HG02763 (cell line): ENCODE results near the gene TSR1.

Source experiments
- ATAC-seq: cut with Tn5 transposase; IDR thresholded peaks from one replicate; pipeline ENCODE4 v1.9.1; 2021; ENCODE audit warnings: mild to moderate bottlenecking, moderate library complexity; ENCODE audit not compliant: unreplicated experiment

Gene TSR1

GRCh38 chr17:2336215-2336851 lies at the start of gene TSR1:
TSR1 (minus strand) TSS chr17:2336457; CDS start chr17:2336427, 30 bp downstream.
- peak; percentile 65 for ATAC-seq

GRCh38 chr17:2385240-2386210 lies 49.3 kb upstream of the TSR1 start:
- no peak for ATAC-seq

- no peak for ATAC-seq
Observed at GRCh38 chr17:2384439-2385127, 48.3 kb upstream of the TSR1 start.

- no peak for ATAC-seq
Observed at GRCh38 chr17:2383628-2384167, 47.4 kb upstream of the TSR1 start.

DNA sequence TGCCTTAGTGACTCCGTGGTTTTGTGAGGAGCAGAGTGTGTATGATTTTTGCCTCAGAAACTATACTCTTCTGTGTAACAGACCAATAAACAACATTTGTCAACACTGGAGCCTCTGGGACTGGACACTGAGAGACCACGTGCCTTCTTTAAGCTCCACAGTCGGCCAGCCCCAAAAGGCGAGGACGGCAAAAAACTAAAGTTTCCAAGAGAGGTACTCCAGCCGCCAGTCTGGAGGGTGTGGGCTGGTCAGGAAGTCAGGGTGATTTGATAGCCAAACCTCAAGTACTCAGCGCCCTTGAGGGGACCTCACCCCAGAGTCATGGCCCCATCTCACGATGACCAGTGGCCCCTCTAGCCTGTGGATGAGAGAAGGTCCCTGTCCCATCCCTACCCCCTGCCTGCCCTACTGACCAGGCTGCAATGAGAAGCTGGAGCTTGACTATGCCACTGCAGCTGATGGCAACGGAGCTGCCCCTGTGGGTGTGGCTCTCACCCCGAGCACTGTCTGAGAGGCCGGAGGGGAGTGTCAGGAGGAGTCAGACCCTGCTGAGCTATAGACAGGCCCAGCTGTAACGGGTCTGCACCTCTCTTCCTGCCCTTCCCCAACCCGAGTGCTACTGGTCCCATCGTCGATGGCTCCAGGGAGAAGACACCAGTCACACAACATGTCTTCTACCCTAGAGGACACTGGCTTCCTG lies 44.8 kb upstream of the TSR1 start:
- no peak for ATAC-seq

DNA sequence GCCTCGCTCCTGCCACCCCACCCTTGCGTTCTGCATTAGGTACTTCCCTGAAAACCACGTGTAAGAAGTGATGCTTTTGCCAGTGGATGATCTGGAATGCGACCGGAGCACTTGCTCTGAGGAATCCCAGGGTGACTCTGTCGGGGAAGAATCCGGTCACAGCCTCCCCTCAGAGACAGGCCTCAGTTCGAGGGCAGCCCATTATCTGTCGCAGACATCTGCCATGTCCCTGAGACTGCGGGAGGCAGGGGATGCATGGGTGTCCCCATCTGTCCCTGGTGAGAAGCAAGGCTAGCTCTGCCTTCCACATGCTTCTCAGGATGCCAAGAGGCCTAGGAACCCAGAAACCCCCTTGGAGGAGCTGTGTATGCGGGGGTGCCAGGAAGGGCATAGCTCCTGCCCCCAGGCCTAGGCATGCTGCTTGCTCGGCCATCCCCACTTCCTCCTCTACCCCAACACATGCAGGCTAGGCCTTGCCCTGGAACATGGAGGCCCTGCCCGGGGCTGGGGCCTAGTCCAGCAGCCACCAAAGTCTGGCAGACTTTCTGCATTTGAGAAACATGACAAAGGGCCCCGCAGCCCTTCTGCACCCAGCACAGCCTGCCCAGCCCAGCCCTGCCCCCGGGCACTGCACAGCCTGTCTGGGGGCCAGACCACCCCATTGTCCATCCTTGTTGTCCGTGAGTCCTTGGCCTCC lies 44.1 kb upstream of the TSR1 start:
- ATAC-seq: no peak

DNA sequence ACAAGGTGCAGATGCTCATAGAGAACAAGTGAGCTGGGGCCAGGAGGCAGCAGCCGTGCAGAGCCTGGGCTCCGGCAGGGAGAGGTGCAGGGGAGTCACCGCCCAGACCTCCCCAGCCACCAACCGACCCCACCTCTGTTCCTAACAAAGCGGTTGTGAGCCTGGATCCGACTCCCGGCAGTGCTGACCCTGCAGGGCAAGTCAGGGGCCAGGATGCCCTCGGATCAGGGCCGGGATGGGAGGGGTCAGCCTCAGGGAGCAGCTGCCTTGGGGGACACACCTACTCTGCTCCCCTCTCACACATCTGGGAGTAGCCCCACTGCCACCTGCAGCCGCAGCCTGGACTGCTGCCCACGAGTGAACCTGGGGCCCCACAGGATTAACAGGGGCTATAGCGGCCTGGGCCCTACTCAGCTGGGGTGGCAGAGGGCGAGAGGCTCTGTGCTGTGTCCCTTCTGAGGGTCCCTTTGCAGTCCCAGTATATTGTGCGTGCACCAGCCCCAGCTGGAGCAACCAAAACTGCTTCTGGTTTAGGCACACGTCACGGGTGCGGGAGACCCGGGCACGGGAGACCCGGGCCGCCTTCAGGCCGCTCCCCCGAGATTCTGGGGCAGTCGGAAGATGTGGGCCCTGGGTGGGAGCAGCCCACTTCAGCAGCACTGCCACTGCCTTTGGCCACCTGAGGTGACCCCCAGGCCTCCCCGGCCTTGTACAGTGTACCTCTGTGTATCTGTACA lies 43.4 kb upstream of the TSR1 start:
- ATAC-seq: no peak

DNA sequence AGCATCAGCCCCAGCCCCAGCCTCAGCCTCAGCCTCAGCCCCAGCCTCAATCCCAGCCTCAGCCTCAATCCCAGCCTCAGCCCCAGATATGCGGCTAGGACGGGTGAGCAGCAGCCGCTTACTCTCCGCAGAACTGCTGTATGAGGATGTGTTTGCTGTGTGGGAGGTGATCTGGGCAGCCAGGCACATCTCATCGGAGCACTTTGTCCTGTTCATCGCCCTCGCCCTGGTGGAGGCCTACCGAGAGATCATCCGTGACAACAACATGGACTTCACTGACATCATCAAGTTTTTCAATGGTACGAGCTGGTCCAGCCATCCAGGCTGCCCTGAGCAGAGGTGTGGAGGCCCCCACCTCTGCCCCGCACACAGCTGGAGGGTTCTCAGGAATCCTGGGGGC lies 42.6 kb upstream of the TSR1 start:
- ATAC-seq: no peak

DNA sequence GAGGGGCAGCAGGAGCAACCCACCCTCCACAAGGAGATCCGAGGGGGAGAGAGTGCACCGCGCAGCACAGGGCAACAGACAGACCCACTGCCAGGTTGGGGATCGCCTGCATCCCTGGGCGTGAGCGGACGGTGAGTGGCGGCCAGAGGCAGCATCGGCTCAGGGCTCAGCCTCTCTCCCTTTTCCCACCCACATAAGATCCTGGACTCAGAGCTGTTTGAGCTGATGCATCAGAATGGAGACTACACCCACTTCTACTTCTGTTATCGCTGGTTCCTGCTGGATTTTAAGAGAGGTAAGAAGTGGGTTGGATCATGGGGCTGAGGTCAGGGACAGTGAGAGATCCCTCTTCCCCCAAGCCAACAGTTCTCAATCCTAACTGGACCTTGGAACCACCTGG lies 41.4 kb upstream of the TSR1 start:
- ATAC-seq: no peak

GRCh38 chr17:2376107-2376506 lies 39.9 kb upstream of the TSR1 start:
- no peak for ATAC-seq

GRCh38 chr17:2375406-2375805 lies 39.1 kb upstream of the TSR1 start:
- no peak for ATAC-seq

DNA sequence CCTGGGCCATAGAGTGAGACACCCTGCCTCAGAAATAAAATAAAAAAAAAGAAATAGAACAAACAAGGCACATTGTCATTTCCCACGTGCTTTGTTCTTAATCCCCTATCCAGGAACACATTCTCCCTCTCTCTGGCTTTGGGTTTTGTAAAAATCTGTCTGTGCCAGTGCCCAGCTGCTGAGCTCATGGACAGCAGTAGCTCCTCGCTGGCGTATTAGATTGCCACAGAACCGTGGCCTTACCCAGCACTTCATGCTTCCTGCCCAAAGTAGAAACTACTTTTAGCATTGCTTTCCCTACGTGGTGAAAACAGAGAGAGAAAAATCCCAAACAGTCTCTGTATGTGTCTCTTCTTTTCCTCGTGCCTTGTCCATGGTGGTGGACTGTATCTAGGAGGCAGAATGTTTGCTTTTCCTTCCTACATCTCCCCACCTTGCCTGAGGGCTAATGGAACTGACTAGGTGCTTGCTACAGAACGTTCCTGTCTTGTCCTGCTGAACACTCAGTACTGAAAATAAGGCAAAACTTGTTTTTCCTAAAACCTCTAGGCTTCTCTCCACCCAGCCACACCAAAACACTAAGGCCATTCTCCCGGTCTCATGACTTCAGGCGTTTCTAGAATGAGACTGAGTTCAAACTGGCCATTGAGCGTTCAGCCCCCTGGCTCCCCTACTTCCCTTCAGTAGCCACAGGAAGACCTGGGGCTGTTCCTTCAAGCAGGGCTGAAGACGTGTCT lies 38.5 kb upstream of the TSR1 start:
- ATAC-seq: no peak

- no peak for ATAC-seq
Observed at GRCh38 chr17:2373179-2373578, 36.9 kb upstream of the TSR1 start.

DNA sequence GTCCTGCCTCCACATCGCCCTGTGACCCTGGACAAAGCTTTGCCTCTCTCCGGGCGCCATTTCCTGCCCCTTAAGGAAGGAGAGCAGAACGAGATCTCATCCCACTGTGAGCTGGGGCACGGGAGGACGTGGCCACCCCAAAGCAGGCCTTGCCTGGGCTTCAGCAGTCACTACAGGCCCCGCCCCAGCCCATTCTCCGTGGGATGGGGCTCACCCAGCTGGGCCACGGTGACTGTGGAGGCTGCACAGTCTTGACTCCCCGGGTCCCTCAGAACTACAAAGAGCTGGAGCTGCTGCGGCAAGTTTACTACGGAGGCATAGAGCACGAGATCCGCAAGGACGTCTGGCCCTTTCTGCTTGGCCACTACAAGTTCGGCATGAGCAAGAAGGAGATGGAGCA lies 36.4 kb upstream of the TSR1 start:
- no peak for ATAC-seq

DNA sequence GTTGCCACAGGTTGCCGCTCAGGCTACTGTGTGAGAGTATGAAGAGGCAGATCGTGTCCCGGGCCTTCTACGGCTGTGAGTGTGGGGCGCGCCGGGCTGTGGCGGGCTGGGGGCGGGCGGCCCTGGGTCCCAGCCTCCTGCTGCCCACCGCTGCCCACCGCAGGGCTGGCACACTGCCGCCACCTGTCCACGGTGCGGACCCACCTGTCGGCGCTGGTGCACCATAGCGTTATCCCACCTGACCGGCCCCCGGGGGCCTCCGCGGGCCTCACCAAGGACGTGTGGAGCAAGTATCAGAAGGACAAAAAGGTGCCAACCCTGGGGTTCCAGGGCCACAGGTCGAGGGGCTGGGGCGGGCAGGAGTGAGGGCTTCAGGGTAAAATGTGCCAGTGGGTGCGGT lies 35.9 kb upstream of the TSR1 start:
- no peak for ATAC-seq

DNA sequence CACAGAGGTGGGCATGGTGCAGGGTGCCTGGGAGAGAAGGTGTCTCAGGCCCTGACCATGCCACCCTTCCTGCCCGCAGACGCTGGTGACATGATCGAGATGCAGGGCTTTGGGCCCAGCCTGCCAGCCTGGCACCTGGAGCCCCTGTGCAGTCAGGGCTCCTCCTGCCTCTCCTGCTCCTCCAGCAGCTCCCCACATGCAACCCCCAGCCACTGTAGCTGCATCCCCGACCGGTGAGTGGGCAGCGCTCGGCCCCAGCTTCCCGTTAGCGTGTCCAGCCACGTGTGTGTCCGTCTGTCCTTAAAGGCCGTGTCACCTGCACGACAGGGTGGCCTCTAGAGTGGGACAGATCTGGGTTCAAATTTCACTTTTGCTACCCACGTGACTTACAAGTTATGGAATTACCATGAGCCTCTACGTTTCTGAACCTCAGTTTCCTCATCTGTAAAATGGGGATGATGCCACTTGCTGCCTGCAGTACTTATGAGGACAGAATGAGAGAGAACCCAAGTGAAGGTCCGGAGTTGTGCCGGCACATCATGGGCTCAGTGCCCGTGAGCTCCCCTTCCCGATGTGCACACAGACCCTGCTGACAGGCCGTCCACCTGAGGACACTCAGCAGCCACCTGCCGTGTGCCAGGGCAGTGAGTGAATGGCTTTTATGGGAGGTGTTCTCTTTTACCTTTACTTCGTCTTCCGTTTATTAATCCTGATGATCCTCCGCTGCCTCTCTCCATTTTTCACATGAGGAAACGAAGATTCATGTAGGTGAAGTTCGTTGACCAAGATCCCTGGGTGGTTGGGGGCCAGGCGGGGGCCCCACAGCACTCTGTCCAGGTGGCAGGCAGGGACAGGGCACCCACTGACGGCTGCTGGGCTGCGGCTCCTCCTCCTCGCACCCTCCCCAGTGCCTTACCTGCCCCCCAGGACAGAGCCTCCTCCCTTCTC lies 35.2 kb upstream of the TSR1 start:
- no peak for ATAC-seq

GRCh38 chr17:2370211-2370589 lies 33.9 kb upstream of the TSR1 start:
- no peak for ATAC-seq
